ACC112 (cell line): ENCODE data around the gene WNT7A.

Experiments used
- H2AFZ ChIP-seq: fragments of 200-600 bp; sonication (generic); one replicate; pipeline ENCODE4 v1.6.0; 2017; ENCODE audit warnings: antibody characterized with exemption, low read length; ENCODE audit not compliant: unreplicated experiment
- H3K27ac ChIP-seq: fragments of 200-600 bp; sonication (generic); 2 replicates; pipeline ENCODE4 v1.5.1; 2014; ENCODE audit warnings: low read depth, mild to moderate bottlenecking, antibody characterized with exemption, low read length, moderate library complexity
- H3K27me3 ChIP-seq: fragments of 200-600 bp; sonication (generic); 2 replicates; pipeline ENCODE4 v1.6.1; 2014; ENCODE audit warnings: mild to moderate bottlenecking, antibody characterized with exemption, low read length, moderate library complexity, mixed read lengths; ENCODE audit not compliant: insufficient read depth
- H3K36me3 ChIP-seq: fragments of 200-600 bp; sonication (generic); 2 replicates; pipeline ENCODE4 v1.6.1; 2016; ENCODE audit warnings: mild to moderate bottlenecking, antibody characterized with exemption, low read length, moderate library complexity, mixed read lengths; ENCODE audit not compliant: insufficient read depth
- H3K4me1 ChIP-seq: fragments of 200-600 bp; sonication (generic); one replicate; pipeline ENCODE4 v1.6.1; 2016; ENCODE audit warnings: low read length, mixed read lengths; ENCODE audit not compliant: insufficient read depth, unreplicated experiment, control insufficient read depth
- H3K4me3 ChIP-seq: fragments of 200-600 bp; sonication (generic); 2 replicates; pipeline ENCODE4 v1.5.1; 2014; ENCODE audit warnings: mild to moderate bottlenecking, low read depth, low read length
- H3K79me2 ChIP-seq: fragments of 200-600 bp; sonication (generic); one replicate; pipeline ENCODE4 v1.6.0; 2016; ENCODE audit warnings: low read length; ENCODE audit not compliant: control insufficient read depth, unreplicated experiment, insufficient read depth

The WNT7A gene

DNA sequence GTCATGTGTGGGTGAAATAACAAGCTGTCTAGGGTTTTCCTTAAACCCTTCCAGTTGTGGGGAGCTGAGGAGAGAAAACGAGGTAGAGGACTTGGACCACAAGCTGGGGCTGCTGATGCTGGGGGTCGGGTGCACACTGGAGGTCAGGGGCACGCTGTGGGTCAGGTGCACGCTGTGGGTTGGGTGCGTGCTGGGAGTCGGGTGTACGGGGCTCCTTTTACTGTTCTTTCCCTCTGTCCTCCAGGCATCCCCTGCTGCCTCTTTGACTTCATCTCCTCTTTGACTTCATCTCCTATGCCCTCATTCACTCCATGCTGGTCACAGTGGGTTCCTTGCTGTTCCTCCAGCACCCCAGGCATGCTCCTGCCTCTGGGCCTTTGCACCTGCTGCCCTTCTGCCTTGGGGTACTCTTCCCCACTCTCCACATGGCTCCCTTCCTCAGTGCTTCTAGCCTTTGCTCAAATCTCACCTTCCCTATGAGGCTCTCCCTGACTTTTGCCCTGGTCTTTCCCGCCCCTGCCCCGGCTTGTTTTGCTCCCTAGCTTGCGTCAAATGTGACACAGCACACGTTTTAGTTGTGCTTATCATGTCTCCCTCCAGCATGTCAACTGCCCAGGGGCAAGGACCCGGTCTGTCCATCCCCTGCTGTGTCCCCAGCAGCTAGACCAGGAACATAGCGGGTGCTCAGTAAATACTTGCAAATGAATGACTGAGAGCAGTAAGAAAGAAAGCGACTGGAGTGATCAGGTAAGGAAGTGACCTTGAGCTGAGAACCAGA is 45.4 kb downstream of the WNT7A start:
- no peaks in the 10 kb centered on the region for H3K79me2 ChIP-seq
- no peak overlapping the region for H3K27ac ChIP-seq
- peaks cover 29% of the 10 kb centered on the region for H3K27me3 ChIP-seq
- no peak overlapping the region for H3K4me3 ChIP-seq
- H2AFZ ChIP-seq = no peak overlapping the region
- no peaks in the 10 kb centered on the region for H3K4me1 ChIP-seq
- no peaks in the 10 kb centered on the region for H3K36me3 ChIP-seq

DNA sequence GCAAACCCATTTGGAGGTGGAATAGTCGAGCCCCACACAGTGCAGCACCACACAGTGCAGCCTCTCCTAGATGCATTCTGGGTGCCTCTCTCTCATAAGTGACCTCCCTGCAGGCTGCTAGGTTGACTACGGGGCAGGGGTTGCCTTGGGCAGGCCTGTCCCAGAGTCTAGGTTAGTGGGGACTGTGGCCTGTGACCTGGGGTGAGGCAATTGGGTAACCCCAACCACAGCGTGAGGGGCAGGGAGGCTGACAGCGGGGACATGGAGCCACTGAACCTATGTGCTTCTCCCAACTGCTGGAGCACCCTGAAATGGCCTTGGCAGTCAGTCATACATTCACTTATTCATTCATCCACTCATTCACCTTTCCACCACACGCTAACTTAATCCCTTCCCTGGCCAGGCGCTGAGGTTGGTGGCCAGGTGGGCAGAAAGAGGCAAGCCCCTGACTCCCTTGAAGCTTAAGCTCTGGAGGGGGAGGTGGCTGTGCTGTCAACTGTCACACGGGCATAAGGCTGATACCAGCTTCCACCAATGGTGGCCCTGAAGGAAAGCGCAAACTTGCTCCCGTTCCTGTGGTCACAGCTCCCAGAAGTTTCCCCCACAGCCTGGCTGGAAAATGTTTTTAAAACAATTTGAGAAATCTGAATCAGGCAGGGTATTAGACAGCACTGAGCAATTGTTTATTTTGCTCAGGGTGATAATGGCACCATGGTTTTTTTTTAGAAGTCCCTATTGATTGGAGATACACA is 46.2 kb downstream of the WNT7A start:
- H3K27ac ChIP-seq = no peak overlapping the region
- H3K27me3 ChIP-seq = peaks cover 29% of the 10 kb centered on the region
- no peaks in the 10 kb centered on the region for H3K4me1 ChIP-seq
- no peak overlapping the region for H2AFZ ChIP-seq
- no peaks in the 10 kb centered on the region for H3K79me2 ChIP-seq
- H3K36me3 ChIP-seq = no peaks in the 10 kb centered on the region
- H3K4me3 ChIP-seq = no peak overlapping the region

GRCh38 chr3:13832130-13832529 is 47.7 kb downstream of the WNT7A start:
- Histone ChIP-seq H2AFZ (no peak overlapping the region), H3K36me3 (no peaks in the 10 kb centered on the region), H3K27ac (no peak overlapping the region), H3K27me3 (peaks cover 19% of the 10 kb centered on the region), H3K4me1 (no peaks in the 10 kb centered on the region), H3K4me3 (no peak overlapping the region), H3K79me2 (no peaks in the 10 kb centered on the region)

DNA sequence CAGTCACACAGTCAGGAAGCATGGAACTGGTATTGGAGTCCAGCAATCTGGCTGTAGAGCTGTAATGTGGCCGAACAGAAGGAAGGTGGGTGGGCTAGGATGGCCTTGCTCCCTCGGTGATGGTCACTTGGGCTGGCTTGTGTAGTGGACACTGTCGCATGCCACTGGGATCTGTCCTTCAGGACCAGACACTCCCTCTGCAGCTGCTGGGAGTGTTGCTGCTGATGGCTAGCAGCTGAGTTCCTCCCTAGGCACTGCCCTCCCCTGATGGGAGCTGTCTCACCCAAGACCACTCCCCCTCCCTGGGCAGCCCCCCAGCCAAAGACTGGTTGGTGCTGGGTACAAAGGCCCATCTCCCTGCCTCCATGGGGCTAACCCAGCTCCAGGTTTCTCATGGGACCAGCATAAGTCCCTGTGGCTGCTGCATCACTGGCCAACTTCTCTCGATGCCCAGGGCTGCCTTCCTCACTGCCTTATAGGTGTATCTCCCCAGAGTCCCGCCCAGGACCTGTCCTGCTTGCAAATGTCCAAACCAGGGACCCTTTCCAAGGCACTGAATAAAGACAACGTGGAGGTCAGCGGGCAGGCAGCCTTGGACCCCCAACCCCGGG is 48.4 kb downstream of the WNT7A start:
- Histone ChIP-seq H3K36me3 (no peaks in the 10 kb centered on the region), H3K27me3 (peaks cover 19% of the 10 kb centered on the region)

GRCh38 chr3:13829311-13829710 is 50.6 kb downstream of the WNT7A start:
- H3K27ac ChIP-seq = no peak overlapping the region

More for the DNA sequence above, 48.4 kb downstream of the WNT7A start:
- H3K4me1 ChIP-seq = no peaks in the 10 kb centered on the region
- H2AFZ ChIP-seq = no peak overlapping the region
- H3K27ac ChIP-seq = no peak overlapping the region
- H3K4me3 ChIP-seq = no peak overlapping the region
- H3K79me2 ChIP-seq = no peaks in the 10 kb centered on the region

GRCh38 chr3:13828501-13829265 is 51.2 kb downstream of the WNT7A start:
- H3K36me3 ChIP-seq = no peaks in the 10 kb centered on the region
- no peaks in the 10 kb centered on the region for H3K79me2 ChIP-seq
- H3K4me3 ChIP-seq = no peak overlapping the region
- 0 out of 2 replicates have a peak, but pooled peaks cover 4% of the 10 kb centered on the region for H3K27me3 ChIP-seq
- no peaks in the 10 kb centered on the region for H3K4me1 ChIP-seq
- no peak overlapping the region for H2AFZ ChIP-seq
- H3K27ac ChIP-seq = no peak overlapping the region

More at GRCh38 chr3:13829311-13829710, 50.6 kb downstream of the WNT7A start:
- H3K27me3 ChIP-seq = 0 out of 2 replicates have a peak, but pooled peaks cover 7% of the 10 kb centered on the region
- H3K4me3 ChIP-seq = no peak overlapping the region
- no peaks in the 10 kb centered on the region for H3K79me2 ChIP-seq
- no peaks in the 10 kb centered on the region for H3K36me3 ChIP-seq
- H2AFZ ChIP-seq = no peak overlapping the region
- H3K4me1 ChIP-seq = no peaks in the 10 kb centered on the region

- H2AFZ ChIP-seq = no peak overlapping the region
- H3K4me1 ChIP-seq = no peaks in the 10 kb centered on the region
- 0 out of 2 replicates have a peak, but pooled peaks cover 4% of the 10 kb centered on the region for H3K27me3 ChIP-seq
- H3K36me3 ChIP-seq = no peaks in the 10 kb centered on the region
- no peak overlapping the region for H3K27ac ChIP-seq
- no peak overlapping the region for H3K4me3 ChIP-seq
- H3K79me2 ChIP-seq = no peaks in the 10 kb centered on the region
Measured at GRCh38 chr3:13827699-13828098, 52.2 kb downstream of the WNT7A start.

DNA sequence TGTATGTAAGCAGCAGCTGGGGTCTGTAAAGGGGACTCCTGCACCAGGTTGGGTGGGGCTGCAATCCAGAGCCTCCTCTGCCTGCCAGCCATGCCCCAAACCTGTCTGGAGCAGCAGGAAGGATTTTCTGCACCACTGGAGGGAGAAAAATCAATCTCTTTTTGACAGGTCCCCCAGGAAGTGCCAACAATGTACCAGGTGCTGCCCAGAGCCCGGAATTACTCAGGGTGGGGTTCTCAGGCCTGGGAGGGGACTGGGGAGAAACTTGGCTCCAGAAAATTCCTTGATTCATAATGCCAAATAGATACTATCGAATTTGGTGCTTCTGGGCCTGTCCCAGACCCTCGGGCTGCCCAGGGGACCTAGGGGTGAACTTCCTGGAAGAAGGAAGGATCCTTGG is 52.6 kb downstream of the WNT7A start:
- H3K27me3 ChIP-seq = 0 out of 2 replicates have a peak, but pooled peaks cover 4% of the 10 kb centered on the region

GRCh38 chr3:13826672-13827071 is 53.2 kb downstream of the WNT7A start:
- Histone ChIP-seq H3K27me3 (0 out of 2 replicates have a peak, but pooled peaks cover 4% of the 10 kb centered on the region), H3K27ac (no peak overlapping the region), H3K79me2 (no peaks in the 10 kb centered on the region), H3K4me1 (no peaks in the 10 kb centered on the region), H2AFZ (no peak overlapping the region), H3K4me3 (no peak overlapping the region), H3K36me3 (no peaks in the 10 kb centered on the region)

More for the DNA sequence above, 52.6 kb downstream of the WNT7A start:
- no peak overlapping the region for H3K27ac ChIP-seq
- H2AFZ ChIP-seq = no peak overlapping the region
- no peaks in the 10 kb centered on the region for H3K36me3 ChIP-seq
- H3K79me2 ChIP-seq = no peaks in the 10 kb centered on the region
- H3K4me1 ChIP-seq = no peaks in the 10 kb centered on the region
- H3K4me3 ChIP-seq = no peak overlapping the region

- Histone ChIP-seq H3K4me1 (no peaks in the 10 kb centered on the region), H3K36me3 (no peaks in the 10 kb centered on the region), H3K27me3 (0 out of 2 replicates have a peak, but pooled peaks cover 4% of the 10 kb centered on the region), H2AFZ (no peak overlapping the region), H3K4me3 (no peak overlapping the region), H3K79me2 (no peaks in the 10 kb centered on the region), H3K27ac (no peak overlapping the region)
Measured at GRCh38 chr3:13825821-13826220, 54.0 kb downstream of the WNT7A start.
